ENCODE measurements around the gene CEP41.

GRCh38 chr7:130390486-130390885 is 50.3 kb downstream of the CEP41 start:
- no peak for TF ChIP-seq CTCF (IDR thresholded peaks at IDR 0.05; ENCODE audit: insufficient read depth, low read length)
- no peak for TF ChIP-seq REST (IDR thresholded peaks at IDR 0.05; ENCODE audit: insufficient replicate concordance, low read depth)
- TF ChIP-seq POLR2AphosphoS5 (IDR thresholded peaks at IDR 0.05; ENCODE audit: low read depth), result no peak
